NCI-H526 treated with DMSO at 0.1 percent for 48 hours (cell line): ENCODE results near the gene OTOP3.
A peak's percentile ranks its signal among the peaks of the same experiment; 100 is the strongest.
"Not testable (repeated sequence)": the region's sequence is repeated elsewhere in the genome, so short reads cannot be mapped to it uniquely, and the experiment has no call there.

Experiments used
- DNase-seq: peaks from one replicate; lab custom pipeline; 2025; lab: John Stamatoyannopoulos, UW

OTOP3 gene

DNA sequence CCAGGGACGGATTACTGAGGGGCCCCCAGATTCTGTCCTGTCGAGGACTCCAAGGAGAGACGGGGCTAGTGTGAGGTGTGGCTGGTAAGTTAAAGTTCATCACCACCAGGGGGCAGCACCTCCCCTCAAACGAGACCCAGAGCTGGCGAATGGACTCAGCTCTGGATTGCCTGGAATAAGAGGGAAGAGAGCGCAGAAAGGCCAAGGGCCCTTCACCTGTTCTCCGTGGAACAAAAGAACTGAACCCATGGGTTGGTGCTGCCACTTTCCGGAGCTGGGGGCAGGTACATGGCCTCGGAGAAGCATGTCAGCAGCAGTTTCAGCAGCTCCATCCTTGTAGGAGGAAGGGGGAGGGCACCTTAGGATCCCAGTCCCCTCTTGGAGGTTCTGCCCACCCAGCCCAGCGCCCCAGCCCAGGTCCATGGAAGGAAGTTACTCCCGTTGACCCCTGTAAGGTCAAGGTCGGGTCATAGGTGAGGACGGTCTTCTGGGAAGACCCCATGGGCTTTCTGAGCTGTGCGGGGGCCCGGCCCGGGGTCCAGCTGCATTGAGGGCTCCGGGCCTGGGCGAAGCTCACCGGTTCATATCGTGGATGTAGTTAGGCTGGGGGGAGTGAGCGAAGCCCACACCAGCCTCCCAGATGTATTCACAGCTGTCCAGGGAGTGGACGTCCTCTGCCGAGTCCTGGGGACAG lies 26.1 kb downstream of the OTOP3 start:
- DNase-seq = peak; percentile 79

DNA sequence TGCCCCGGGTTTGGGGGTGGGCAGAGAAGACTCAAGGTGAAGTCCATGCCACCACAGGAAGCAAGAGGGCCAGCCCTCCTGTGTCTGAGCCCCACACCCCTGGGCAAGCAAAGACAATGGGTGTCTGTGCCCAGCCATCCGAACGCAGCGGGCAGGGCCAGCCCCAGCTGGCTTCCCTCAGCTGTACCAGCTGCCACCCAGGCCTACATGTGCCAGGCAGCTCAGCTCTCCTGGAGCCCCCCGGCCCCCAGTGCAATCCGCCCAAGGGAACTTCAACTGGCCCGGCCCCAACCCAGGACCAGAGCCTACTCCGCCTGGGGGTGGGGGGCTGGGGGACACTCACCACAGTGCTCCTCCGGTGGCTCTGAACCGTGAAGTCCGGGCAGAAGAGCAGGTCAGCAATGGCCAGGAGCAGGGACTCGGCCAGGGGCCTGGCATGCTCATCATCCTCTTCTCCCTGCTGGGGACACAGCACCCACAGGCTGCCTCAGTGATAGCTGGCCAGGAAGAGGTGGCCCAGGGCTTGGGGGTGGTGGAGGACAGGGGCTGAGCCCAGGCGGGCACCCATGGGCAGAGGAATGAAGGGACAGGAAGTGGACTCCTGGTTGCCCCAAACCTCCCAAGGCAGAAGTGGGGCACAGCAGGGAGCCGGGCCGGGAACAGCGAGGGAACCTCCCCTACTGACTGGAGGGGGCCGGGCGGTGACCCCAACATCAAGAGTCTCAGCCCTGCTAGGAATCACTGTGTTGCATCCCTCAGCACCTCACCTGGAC lies 27.1 kb downstream of the OTOP3 start:
- no peak for DNase-seq

GRCh38 chr17:74963656-74964055 lies 28.0 kb downstream of the OTOP3 start:
- no peak for DNase-seq

GRCh38 chr17:74964246-74964761 lies 28.6 kb downstream of the OTOP3 start:
- DNase-seq = no peak

- no peak for DNase-seq
Observed at GRCh38 chr17:74964988-74965622, 29.4 kb downstream of the OTOP3 start.

GRCh38 chr17:74968361-74968780 lies 32.7 kb downstream of the OTOP3 start:
- DNase-seq = no peak

GRCh38 chr17:74969501-74969900 lies 33.8 kb downstream of the OTOP3 start:
- not testable (repeated sequence) for DNase-seq

DNA sequence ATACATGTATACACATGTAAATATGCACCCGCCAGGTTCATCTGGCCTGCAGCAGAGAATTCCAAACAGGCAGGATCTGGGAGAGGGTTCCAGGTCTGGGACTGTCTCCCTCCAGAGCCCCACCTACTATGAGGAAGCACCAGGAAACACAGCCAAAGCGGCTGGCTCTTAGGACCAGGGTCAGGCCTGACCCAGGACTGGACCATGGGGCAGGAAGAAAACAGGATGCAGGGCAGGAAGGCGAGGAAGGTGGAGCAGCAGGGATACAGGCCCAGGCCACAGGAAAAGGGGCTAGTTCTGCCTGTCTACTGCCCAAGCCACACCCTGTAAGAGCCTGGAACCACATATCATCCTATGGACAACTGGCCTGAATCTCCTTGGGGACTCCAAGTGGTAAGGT lies 34.7 kb downstream of the OTOP3 start:
- no peak for DNase-seq

GRCh38 chr17:74971069-74971841 lies 35.6 kb downstream of the OTOP3 start:
- DNase-seq = no peak

GRCh38 chr17:74971842-74972106 lies 36.1 kb downstream of the OTOP3 start:
- no peak for DNase-seq

GRCh38 chr17:74972107-74972972 lies 36.6 kb downstream of the OTOP3 start, which contains the start of gene HID1:
TSS of gene HID1 (minus strand) at chr17:74972759. CDS start at chr17:74972656, 103 bp downstream.
- DNase-seq = peak; percentile 39

GRCh38 chr17:74972973-74973328 lies 37.3 kb downstream of the OTOP3 start:
- DNase-seq = no peak

DNA sequence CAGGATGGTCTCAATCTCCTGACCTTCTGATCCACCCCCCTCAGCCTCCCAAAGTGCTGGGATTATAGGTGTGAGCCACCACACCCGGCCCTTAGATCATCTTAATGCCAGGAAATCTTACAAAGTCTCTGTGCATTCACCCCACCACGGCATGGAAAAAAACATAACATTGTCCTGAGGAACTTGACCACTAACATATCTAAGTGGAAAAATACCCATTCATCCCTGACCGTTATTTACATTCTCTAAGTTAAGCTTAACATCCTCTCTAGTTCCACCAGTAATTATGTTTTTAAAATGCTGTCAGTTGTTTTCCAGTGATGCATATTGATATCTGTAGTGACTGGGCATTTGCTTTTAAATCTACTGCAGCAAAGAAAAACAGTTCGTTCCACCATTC lies 40.2 kb downstream of the OTOP3 start:
- DNase-seq = no peak

- DNase-seq = no peak
Observed at GRCh38 chr17:74977802-74978201, 42.1 kb downstream of the OTOP3 start.

DNA sequence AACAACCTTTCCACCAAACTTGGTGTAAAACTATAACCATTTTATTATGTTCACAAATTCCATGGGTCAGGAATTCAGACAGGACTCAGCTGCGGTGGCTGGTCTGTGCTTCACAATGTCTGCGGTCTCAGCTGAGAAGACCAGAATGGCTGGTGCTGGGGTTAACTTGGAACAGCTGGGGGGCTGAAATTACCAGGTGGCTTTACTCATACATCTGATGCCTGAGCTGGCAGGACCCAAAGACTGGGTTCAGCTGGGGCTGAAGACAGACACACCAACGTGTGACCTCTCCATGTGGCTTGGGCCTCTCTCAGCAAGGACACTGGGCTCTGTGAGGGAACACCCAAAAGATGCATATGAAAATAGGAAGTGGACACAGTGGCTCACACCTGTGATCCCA lies 42.5 kb downstream of the OTOP3 start:
- no peak for DNase-seq

DNA sequence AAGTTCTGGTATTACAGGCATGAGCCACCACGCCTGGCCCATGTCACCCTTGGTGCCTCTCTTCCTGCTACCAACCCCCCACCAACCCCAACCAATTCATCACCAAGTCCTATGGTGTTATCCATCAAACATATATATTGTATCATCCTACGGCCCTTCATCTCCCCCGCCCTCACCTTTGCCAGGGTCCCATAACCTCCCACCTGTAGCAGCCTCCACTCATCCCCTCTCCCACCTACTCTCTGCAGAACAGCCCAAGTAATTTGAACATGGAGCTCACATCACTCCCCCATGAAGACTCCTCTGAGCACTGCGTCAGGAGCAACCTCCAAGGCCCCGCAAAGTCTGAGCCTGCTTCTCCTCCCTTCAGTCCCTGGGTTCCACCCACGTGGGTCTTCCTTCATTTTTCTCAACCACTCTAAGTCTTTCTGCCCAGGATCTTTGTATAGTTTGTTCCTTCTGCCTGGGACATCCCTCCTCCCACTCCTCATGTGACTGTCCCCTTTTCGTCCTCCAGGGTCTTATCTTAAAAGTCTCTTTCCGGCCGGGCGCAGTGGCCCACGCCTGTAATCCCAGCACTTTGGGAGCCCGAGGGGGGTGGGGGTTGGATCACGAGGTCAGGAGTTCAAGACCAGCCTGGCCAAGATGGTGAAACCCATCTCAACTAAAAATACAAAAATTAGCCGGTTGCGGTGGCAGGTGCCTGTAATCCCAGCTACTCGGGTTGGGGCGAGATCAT lies 43.9 kb downstream of the OTOP3 start:
- DNase-seq = no peak

- DNase-seq = no peak
Observed at GRCh38 chr17:74981318-74981978, 45.8 kb downstream of the OTOP3 start.

DNA sequence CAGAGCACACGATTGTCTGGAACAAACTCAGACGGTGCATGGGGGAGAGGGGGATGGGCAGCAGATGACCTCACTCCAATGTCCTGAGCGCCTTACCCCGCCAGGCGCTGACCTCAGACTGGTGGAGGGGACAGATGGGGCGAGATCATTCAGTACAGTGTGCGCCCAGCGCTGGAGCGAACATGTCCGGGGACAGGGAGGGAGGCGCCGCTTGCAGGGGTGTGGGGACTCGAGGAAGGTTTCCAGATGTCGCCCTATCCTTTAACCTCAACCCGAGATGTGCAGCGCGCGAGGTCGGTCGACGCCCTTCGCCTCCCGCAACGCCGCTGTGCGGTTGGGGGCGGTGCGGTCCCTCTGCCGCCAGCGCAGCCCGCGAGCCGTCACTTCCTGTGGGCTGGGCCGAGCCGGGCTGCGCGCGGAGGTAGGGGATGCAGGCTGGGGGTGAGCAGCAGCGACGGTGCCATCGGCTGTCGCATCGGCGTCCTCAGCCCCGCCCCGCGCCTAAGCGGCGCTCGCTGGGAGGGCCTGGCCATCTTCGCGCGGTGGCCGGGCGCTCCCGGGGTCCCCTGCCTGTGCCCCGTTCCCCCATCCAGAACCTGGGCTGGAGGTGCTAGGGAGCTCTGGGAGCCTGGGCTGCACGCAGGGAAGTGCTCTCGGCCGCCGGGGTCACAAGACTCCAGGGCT lies 46.4 kb downstream of the OTOP3 start:
- peak; percentile 39 for DNase-seq

DNA sequence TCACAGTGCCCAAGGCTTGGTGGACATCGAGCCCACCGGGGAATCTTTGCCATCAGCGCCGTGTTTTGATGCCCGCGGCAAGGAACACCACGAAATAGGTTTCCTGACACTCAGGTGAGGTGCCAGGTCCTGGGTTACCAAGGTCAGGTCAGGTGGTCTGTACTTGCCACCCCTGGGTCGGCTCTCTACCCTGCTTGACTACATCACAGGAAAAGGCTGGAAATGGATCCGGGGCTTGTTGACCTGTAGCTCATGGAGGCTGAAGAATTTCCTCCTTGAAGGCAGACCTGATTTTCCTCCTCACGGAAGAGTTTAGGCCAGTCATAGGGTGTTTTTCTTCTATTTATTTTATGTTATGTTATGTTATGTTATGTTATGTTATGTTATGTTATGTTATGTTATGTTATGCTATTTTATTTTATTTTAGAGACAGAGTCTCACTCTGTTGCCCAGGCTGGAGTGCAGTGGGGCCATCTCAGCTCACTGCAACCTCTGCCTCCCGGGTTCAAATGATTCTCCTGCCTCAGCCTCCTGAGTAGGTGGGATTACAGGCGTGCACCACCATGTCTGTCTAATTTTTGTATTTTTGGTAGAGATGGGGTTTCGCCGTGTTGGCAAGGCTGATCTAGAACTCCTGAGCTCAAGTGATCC lies 47.1 kb downstream of the OTOP3 start:
- peak; percentile 37 for DNase-seq
